K562 (cell line): ENCODE measurements around the gene ARID5B. TPM values are rescaled to one million over a fixed set of nuclear protein-coding genes. Genes with fewer than 3 reads are reported as not detected.

Source experiments
- ATAC-seq: fragments of 200-7000 bp; cut with Tn5 transposase; 3 replicates; pipeline ENCODE4 v1.9.1; 2020; ENCODE audit warnings: moderate library complexity
- BruUV-seq: library from RNA; stranded (reverse); fragments of 400-500 nt; replicated peaks from 2 replicates; lab custom pipeline; 2021; lab: Mats Ljungman, UMichigan
- CTCF ChIA-PET: fragments of 300-600 bp; formaldehyde crosslinking; extraction: SDS; loops from one replicate; lab custom pipeline; 2021; ENCODE audit warnings: low intra/inter-chr PET ratio; lab: Yijun Ruan, JAX
- POLR2A ChIA-PET: fragments of 300-600, 350-650 bp; sonication (Branson Sonifier 250); formaldehyde crosslinking; extraction: SDS; loops from one replicate; lab custom pipeline; 2021; ENCODE audit warnings: antibody characterized with exemption, inconsistent platforms; lab: Yijun Ruan, JAX
- DNase-seq, 4 experiments: peaks; one replicate each; pipeline versions ENCODE4 v3.0.0 to v3.0.0-alpha.2; 2011 to 2018; ENCODE audit warnings: low spot score in 3 of 4, mixed read lengths in 3 of 4; ENCODE audit errors: extremely low read depth in 1 of 4
- FAIRE-seq: peaks from 2 replicates; lab custom pipeline; 2011; peaks lifted over from hg19 to GRCh38; lab: Jason Lieb, UNC
- H2AFZ ChIP-seq: 2 replicates; pipeline ENCODE4 v1.6.0; 2011; ENCODE audit warnings: low read depth, low read length, control low read depth, inconsistent platforms
- H3K27ac ChIP-seq: fragments of 200-600 bp; 3 replicates; pipeline ENCODE4 v1.8.0; 2011; ENCODE audit warnings: low read depth, mild to moderate bottlenecking, control low read depth, inconsistent platforms, low read length, moderate library complexity, mixed read lengths; ENCODE audit errors: extremely low read depth
- H3K27me3 ChIP-seq, 2 experiments: fragments of 300-600 bp in 1 of 2; 2 replicates in 1 of 2; 3 replicates in 1 of 2; pipeline versions ENCODE4 v1.6.0 to v1.8.0; 2011; ENCODE audit warnings: inconsistent platforms in 2 of 2, low read length in 2 of 2, mild to moderate bottlenecking in 1 of 2, mixed read lengths in 1 of 2, moderate library complexity in 1 of 2; ENCODE audit not compliant: control insufficient read depth in 2 of 2, insufficient read depth in 2 of 2
- H3K36me3 ChIP-seq: fragments of 300-600 bp; 3 replicates; pipeline ENCODE4 v1.8.0; 2011; ENCODE audit warnings: mild to moderate bottlenecking, low read length, inconsistent platforms; ENCODE audit not compliant: control insufficient read depth, insufficient read depth
- H3K4me1 ChIP-seq, 2 experiments: fragments of 200-600 bp in 1 of 2; replicated peaks in 1 of 2; 2 replicates in 1 of 2; 3 replicates in 1 of 2; pipeline versions ENCODE4 v1.5.1 to v1.8.0; 2011; ENCODE audit warnings: inconsistent platforms in 2 of 2, low read length in 2 of 2, mild to moderate bottlenecking in 1 of 2, mixed read lengths in 1 of 2, moderate library complexity in 1 of 2; ENCODE audit not compliant: control insufficient read depth in 2 of 2, insufficient read depth in 2 of 2
- H3K4me2 ChIP-seq: 2 replicates; pipeline ENCODE4 v1.6.1; 2011; ENCODE audit warnings: low read length, control low read depth, inconsistent platforms, mixed read lengths; ENCODE audit not compliant: insufficient read depth
- H3K4me3 ChIP-seq: fragments of 200-600 bp; sonication (generic), shearing (Covaris generic); 2 replicates; pipeline ENCODE4 v1.5.1; 2016; ENCODE audit warnings: control low read depth, inconsistent platforms
- H3K79me2 ChIP-seq: fragments of 200-600 bp; 3 replicates; pipeline ENCODE4 v1.8.0; 2011; ENCODE audit warnings: low read length, inconsistent platforms; ENCODE audit not compliant: control insufficient read depth, insufficient read depth
- H3K9ac ChIP-seq, 2 experiments: 2 replicates each; pipeline versions ENCODE4 v1.6.0 to v1.6.1; 2011; ENCODE audit warnings: low read depth in 2 of 2, low read length in 2 of 2, control low read depth in 1 of 2, inconsistent platforms in 1 of 2, mild to moderate bottlenecking in 1 of 2, mixed read lengths in 1 of 2; ENCODE audit not compliant: insufficient read depth in 1 of 2
- H3K9me1 ChIP-seq: one replicate; pipeline ENCODE4 v1.6.0; 2011; ENCODE audit warnings: inconsistent platforms, mild to moderate bottlenecking, low read length, moderate library complexity; ENCODE audit not compliant: control insufficient read depth, insufficient read depth
- H3K9me3 ChIP-seq: replicated peaks from 2 replicates; pipeline ENCODE4 v1.5.1; 2011; ENCODE audit warnings: low read depth, low read length, inconsistent platforms; ENCODE audit not compliant: control insufficient read depth, insufficient read depth
- H4K20me1 ChIP-seq: replicated peaks from 2 replicates; pipeline ENCODE4 v1.6.1; 2011; ENCODE audit warnings: low read length, inconsistent platforms, mixed read lengths; ENCODE audit not compliant: control insufficient read depth, insufficient read depth
- GABPB1 ChIP-seq: sonication (generic); formaldehyde crosslinking; IDR thresholded peaks from 2 replicates; pipeline ENCODE4 v1.8.0; 2022; ENCODE audit warnings: mild to moderate bottlenecking, missing genetic modification reagents
- MEF2A ChIP-seq: IDR thresholded peaks from 2 replicates; pipeline ENCODE4 v1.6.1; 2011; ENCODE audit warnings: low read depth, mild to moderate bottlenecking, low read length, moderate library complexity; ENCODE audit not compliant: control insufficient read depth
- SAP30 ChIP-seq: fragments of 200-600 bp; sonication (generic); IDR thresholded peaks from 2 replicates; pipeline ENCODE4 v1.6.1; 2012; ENCODE audit warnings: borderline replicate concordance, low read depth, mild to moderate bottlenecking, moderate library complexity, low read length, control low read depth, inconsistent platforms; ENCODE audit not compliant: insufficient read depth, poor library complexity, severe bottlenecking
- SRSF9 ChIP-seq: fragments of 200-400 bp; formaldehyde crosslinking; IDR thresholded peaks from 2 replicates; pipeline ENCODE4 v1.6.1; 2017; ENCODE audit warnings: low read depth, low read length, borderline replicate concordance
- TCFL5 ChIP-seq: fragments of 250-450 bp; sonication (Bioruptor Pico); conservative IDR thresholded peaks from 2 replicates; pipeline ENCODE4 v1.6.1; 2021; ENCODE audit warnings: mild to moderate bottlenecking, moderate library complexity, matching md5 sums
- ZFPM2 ChIP-seq: fragments of 250-450 bp; sonication (Bioruptor Pico); IDR thresholded peaks from 2 replicates; pipeline ENCODE4 v1.5.1; 2022; ENCODE audit warnings: mild to moderate bottlenecking
- WGBS: fragments of 100-300 bp; shearing (Covaris generic); methylation state at CpG from one replicate; pipeline ENCODE4 v1.1.6; 2016; ENCODE audit warnings: low coverage, mixed read lengths; ENCODE audit not compliant: insufficient coverage; ENCODE audit errors: missing lambda C conversion rate; 5-methylcytosine and 5-hydroxymethylcytosine counted together
- in situ Hi-C: fragments of 300-500 bp; cut with MboI; formaldehyde crosslinking; loops from 4 replicates; pipeline ENCODE4 v1.15.0; 2018; ENCODE audit warnings: inconsistent platforms, mixed read lengths
- intact Hi-C: fragments of 100-400 bp; cut with micrococcal nuclease; formaldehyde crosslinking; loops from 2 replicates; pipeline ENCODE4 v1.14.2; 2022
- polyA plus RNA-seq, 8 experiments: library from polyadenylated mRNA; depleted of rRNA in 4 of 8; stranded (reverse) in 5 of 8; unstranded in 3 of 8; fragments of >200 nt; fragmentation: Nextera tagmentation in 2 of 8; fragmentation: Illumina TruSeq in 1 of 8; extraction: Ambion mirVana in 2 of 8; extraction: Trizol in 1 of 8; gene quantifications; 2 replicates each; pipeline versions ENCODE4 v1.2.1 to v1.2.3, GENCODE V29; 2011 to 2014; ENCODE audit warnings: inconsistent platforms in 1 of 8, missing spikeins in 1 of 8
- total RNA-seq, 7 experiments: library from RNA; depleted of rRNA in 6 of 7; stranded (reverse); fragments of >200 nt in 6 of 7; fragmentation: Illumina TruSeq in 2 of 7; extraction: Trizol in 2 of 7; gene quantifications; 2 replicates each; pipeline versions ENCODE4 v1.2.1 to v1.2.3, GENCODE V29; 2011 to 2021; ENCODE audit warnings: low replicate concordance in 1 of 7
- TF ChIP-seq, protein P1 (sequence below): sonication (generic); IDR thresholded peaks from 2 replicates; pipeline ENCODE4 v1.6.1; 2016
- TF ChIP-seq, protein P2 (sequence below): fragments of 450-650 bp; formaldehyde crosslinking; IDR thresholded peaks from 2 replicates; pipeline ENCODE4 v1.4.0; 2020; ENCODE audit warnings: mild to moderate bottlenecking, mixed read lengths
- TF ChIP-seq, protein P3 (sequence below): sonication (generic); formaldehyde crosslinking; IDR thresholded peaks from 2 replicates; pipeline ENCODE4 v1.9.0; 2022; ENCODE audit warnings: mild to moderate bottlenecking, missing genetic modification reagents

ARID5B gene
- total and polyA plus RNA-seq, 9 of the 15 experiments (the other 6 are each of a cell fraction or from before 2014, with no cell fraction given) = 0.48 to 1.6 (median 0.80) TPM

DNA sequence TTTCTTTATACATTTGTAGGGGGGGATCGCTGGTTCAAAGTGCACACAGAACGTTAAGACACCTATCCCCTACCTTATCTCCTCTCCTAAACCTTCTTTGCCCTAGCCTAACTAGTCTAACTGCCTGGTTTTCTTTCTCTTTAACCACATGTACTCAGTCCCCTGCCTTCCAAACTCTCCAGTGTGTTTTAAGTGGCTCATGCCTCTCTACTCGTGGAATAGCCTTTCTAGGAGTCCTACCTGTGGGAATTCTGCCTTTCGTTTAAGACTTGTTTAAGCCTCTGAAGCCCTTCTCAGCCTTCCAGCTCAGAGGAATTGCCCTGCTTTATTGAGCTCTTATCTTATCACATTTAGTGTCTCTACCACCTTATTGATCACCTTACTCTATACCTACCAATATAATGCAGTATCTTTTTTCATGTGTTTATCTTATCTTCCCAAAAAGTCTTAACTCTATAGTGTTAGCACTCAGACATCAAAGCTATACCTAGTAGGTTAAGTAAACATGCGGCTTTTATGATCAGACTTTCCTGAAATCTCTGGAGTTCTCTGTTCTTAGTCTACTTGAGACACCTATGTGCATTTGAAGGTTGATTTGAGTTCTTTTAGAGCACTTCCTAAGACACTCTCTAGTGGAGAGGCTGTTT, 50.7 kb downstream of the ARID5B start:
- Histone ChIP-seq H4K20me1 (no peaks in the 10 kb centered on the region), H3K36me3 (no peaks in the 10 kb centered on the region), H3K4me1 (no peaks in the 10 kb centered on the region), H3K4me2 (no peak overlapping the region), H2AFZ (no peak overlapping the region), H3K9me1 (no peaks in the 10 kb centered on the region), H3K9ac (no peak overlapping the region), H3K79me2 (no peaks in the 10 kb centered on the region), H3K9me3 (no peaks in the 10 kb centered on the region), H3K27me3 (no peaks in the 10 kb centered on the region), H3K4me3 (no peak overlapping the region), H3K27ac (no peak overlapping the region)
- POLR2A ChIA-PET = no interaction called here
- FAIRE-seq (no peak), DNase-seq (no peak), ATAC-seq (no peak)
- 12% methylated on average over 5 of the region's 5 CpGs for WGBS
- intact Hi-C loops (no loop called here), in situ Hi-C loops (no loop called here)
- TF ChIP-seq, protein P1, sequence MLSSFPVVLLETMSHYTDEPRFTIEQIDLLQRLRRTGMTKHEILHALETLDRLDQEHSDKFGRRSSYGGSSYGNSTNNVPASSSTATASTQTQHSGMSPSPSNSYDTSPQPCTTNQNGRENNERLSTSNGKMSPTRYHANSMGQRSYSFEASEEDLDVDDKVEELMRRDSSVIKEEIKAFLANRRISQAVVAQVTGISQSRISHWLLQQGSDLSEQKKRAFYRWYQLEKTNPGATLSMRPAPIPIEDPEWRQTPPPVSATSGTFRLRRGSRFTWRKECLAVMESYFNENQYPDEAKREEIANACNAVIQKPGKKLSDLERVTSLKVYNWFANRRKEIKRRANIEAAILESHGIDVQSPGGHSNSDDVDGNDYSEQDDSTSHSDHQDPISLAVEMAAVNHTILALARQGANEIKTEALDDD = peak; percentile 91
- no peak for TF ChIP-seq MEF2A
- no TSS peak for BruUV-seq
- CTCF ChIA-PET = no interaction called here

DNA sequence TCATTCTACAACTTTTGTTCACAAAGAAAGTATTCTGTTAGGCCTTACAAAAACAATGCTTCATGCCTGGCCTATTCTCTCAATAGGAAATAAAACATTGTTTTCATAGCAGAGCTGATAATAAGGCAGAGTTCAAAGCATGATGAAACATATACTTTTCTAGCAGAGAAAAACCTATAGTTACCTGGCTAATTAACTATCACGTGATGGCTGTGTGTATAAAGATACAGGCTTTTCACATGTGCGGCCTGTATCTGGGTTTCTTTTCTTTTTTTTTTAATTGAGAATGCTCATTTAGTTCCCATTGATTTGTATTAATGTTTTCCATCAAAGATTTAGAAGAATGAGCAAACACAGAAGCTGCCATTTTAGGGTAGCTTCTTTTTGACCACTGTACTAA, 51.7 kb downstream of the ARID5B start:
- H2AFZ ChIP-seq = no peak overlapping the region
- ATAC-seq = no peak
- no peak overlapping the region for H3K4me3 ChIP-seq
- no peak overlapping the region for H3K4me2 ChIP-seq
- no peak overlapping the region for H3K9ac ChIP-seq
- TF ChIP-seq ZFPM2 (CRISPR knock-in tag) = no peak
- TF ChIP-seq GABPB1 (CRISPR knock-in tag) = no peak
- TF ChIP-seq TCFL5 (CRISPR knock-in tag) = no peak
- TF ChIP-seq, protein P2, sequence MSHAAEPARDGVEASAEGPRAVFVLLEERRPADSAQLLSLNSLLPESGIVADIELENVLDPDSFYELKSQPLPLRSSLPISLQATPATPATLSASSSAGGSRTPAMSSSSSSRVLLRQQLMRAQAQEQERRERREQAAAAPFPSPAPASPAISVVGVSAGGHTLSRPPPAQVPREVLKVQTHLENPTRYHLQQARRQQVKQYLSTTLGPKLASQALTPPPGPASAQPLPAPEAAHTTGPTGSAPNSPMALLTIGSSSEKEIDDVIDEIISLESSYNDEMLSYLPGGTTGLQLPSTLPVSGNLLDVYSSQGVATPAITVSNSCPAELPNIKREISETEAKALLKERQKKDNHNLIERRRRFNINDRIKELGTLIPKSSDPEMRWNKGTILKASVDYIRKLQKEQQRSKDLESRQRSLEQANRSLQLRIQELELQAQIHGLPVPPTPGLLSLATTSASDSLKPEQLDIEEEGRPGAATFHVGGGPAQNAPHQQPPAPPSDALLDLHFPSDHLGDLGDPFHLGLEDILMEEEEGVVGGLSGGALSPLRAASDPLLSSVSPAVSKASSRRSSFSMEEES (CRISPR knock-in tag) = peak; percentile 56
- TF ChIP-seq SRSF9 = no peak
- TF ChIP-seq, protein P3, sequence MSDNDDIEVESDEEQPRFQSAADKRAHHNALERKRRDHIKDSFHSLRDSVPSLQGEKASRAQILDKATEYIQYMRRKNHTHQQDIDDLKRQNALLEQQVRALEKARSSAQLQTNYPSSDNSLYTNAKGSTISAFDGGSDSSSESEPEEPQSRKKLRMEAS (CRISPR knock-in tag) = no peak
- TF ChIP-seq SAP30 = no peak
- no peaks in the 10 kb centered on the region for H3K27me3 ChIP-seq
- no peak overlapping the region for H3K27ac ChIP-seq
- H4K20me1 ChIP-seq = no peaks in the 10 kb centered on the region
- no peaks in the 10 kb centered on the region for H3K79me2 ChIP-seq
- DNase-seq = no peak
- POLR2A ChIA-PET = interaction anchor here (0.6 kb wide), 2 partner anchors 10 to 11 kb away, joined by 3 to 4 read pairs; no protein-coding TSS in a partner anchor
- no peak for FAIRE-seq
- 35% methylated on average over 2 of the region's 2 CpGs for WGBS
- no peaks in the 10 kb centered on the region for H3K9me3 ChIP-seq
- no TSS peak for BruUV-seq
- no peaks in the 10 kb centered on the region for H3K9me1 ChIP-seq
- CTCF ChIA-PET = no interaction called here
- intact Hi-C loops = no loop called here
- no peaks in the 10 kb centered on the region for H3K4me1 ChIP-seq
- no peaks in the 10 kb centered on the region for H3K36me3 ChIP-seq
- in situ Hi-C loops = no loop called here
